Keratinocyte (primary cell): ENCODE data around the gene HLA-E. TPM values are rescaled to one million over a fixed set of nuclear protein-coding genes. Genes with fewer than 3 reads are reported as not detected.

Experiments used
- DNase-seq: peaks from one replicate; pipeline ENCODE4 v3.0.0-alpha.2; 2011; ENCODE audit warnings: low read depth, missing footprints, low spot score
- FAIRE-seq: peaks from 2 replicates; lab custom pipeline; 2011; peaks lifted over from hg19 to GRCh38; lab: Jason Lieb, UNC
- H2AFZ ChIP-seq: 2 replicates; pipeline ENCODE4 v1.6.0; 2012; ENCODE audit warnings: low read length, control low read depth, inconsistent platforms; ENCODE audit not compliant: control insufficient read depth
- H3K27ac ChIP-seq: 2 replicates; pipeline ENCODE4 v1.5.1; 2011; ENCODE audit warnings: low read length; ENCODE audit not compliant: control insufficient read depth, insufficient read depth
- H3K27me3 ChIP-seq: 3 replicates; pipeline ENCODE4 v1.6.0; 2011; ENCODE audit warnings: low read length; ENCODE audit not compliant: control insufficient read depth, insufficient read depth; ENCODE audit errors: extremely low read depth
- H3K36me3 ChIP-seq, 2 experiments: 2 replicates in 1 of 2; 3 replicates in 1 of 2; pipeline ENCODE4 v1.5.1; 2011; ENCODE audit warnings: low read length in 2 of 2, mild to moderate bottlenecking in 1 of 2; ENCODE audit not compliant: control insufficient read depth in 2 of 2, insufficient read depth in 2 of 2; ENCODE audit errors: extremely low read depth in 1 of 2
- H3K4me1 ChIP-seq: 3 replicates; pipeline ENCODE4 v1.5.1; 2011; ENCODE audit warnings: low read length; ENCODE audit not compliant: control insufficient read depth, insufficient read depth; ENCODE audit errors: extremely low read depth
- H3K4me2 ChIP-seq: 3 replicates; pipeline ENCODE4 v1.6.0; 2011; ENCODE audit warnings: low read depth, low read length; ENCODE audit not compliant: control insufficient read depth, insufficient read depth; ENCODE audit errors: extremely low read depth
- H3K4me3 ChIP-seq, 3 experiments: fragments of 200-600 bp in 1 of 3; sonication (generic) in 1 of 3; 2 replicates in 2 of 3; 3 replicates in 1 of 3; pipeline ENCODE4 v1.5.1; 2011 to 2016; ENCODE audit warnings: low read length in 3 of 3, mild to moderate bottlenecking in 3 of 3, control low read depth in 2 of 3, inconsistent platforms in 1 of 3, low read depth in 1 of 3, mixed read lengths in 1 of 3, mixed run types in 1 of 3, moderate library complexity in 1 of 3; ENCODE audit not compliant: control insufficient read depth in 2 of 3, insufficient read depth in 2 of 3; ENCODE audit errors: extremely low read depth in 1 of 3
- H3K79me2 ChIP-seq: 2 replicates; pipeline ENCODE4 v1.6.0; 2012; ENCODE audit warnings: low read length; ENCODE audit not compliant: control insufficient read depth, insufficient read depth
- H3K9ac ChIP-seq: 3 replicates; pipeline ENCODE4 v1.6.0; 2011; ENCODE audit warnings: low read length; ENCODE audit not compliant: control insufficient read depth, insufficient read depth; ENCODE audit errors: extremely low read depth
- H3K9me1 ChIP-seq: 3 replicates; pipeline ENCODE4 v1.6.0; 2011; ENCODE audit warnings: low read length; ENCODE audit not compliant: control insufficient read depth, insufficient read depth; ENCODE audit errors: extremely low read depth
- H3K9me3 ChIP-seq: 2 replicates; pipeline ENCODE4 v1.5.1; 2012; ENCODE audit warnings: low read depth, low read length; ENCODE audit not compliant: control insufficient read depth
- H4K20me1 ChIP-seq: 3 replicates; pipeline ENCODE4 v1.6.0; 2011; ENCODE audit warnings: low read length; ENCODE audit not compliant: control insufficient read depth, insufficient read depth; ENCODE audit errors: extremely low read depth
- EZH2 ChIP-seq: IDR thresholded peaks from one replicate; pipeline ENCODE4 v1.6.1; 2012; ENCODE audit warnings: inconsistent platforms, mild to moderate bottlenecking, low read length, moderate library complexity
- dilution Hi-C: fragments of 300-500 bp; cut with MboI; formaldehyde crosslinking; loops from one replicate; pipeline ENCODE4 v1.7.0; 2020; ENCODE audit warnings: low sequenced_read_pairs; ENCODE audit not compliant: extremely low pct_ligation_motif_present
- polyA plus RNA-seq, 5 experiments: library from polyadenylated mRNA; depleted of rRNA in 3 of 5; stranded (reverse) in 3 of 5; stranded (forward) in 1 of 5; unstranded in 1 of 5; fragments of >200 nt; gene quantifications; 1 replicate in 1 of 5; 2 replicates in 3 of 5; 3 replicates in 1 of 5; pipeline versions ENCODE4 v1.2.1 to v1.2.3, GENCODE V29; 2011 to 2012; ENCODE audit warnings: missing spikeins in 2 of 5, low read depth in 1 of 5, low replicate concordance in 1 of 5
- TF ChIP-seq, protein P1 (sequence below), 3 experiments: IDR thresholded peaks in 1 of 3; conservative IDR thresholded peaks in 1 of 3; optimal IDR thresholded peaks in 1 of 3; 2 replicates in 2 of 3; 3 replicates in 1 of 3; pipeline versions ENCODE3 to v1.5.1; 2011; ENCODE audit warnings: low read length in 3 of 3, mild to moderate bottlenecking in 3 of 3, moderate library complexity in 2 of 3, control low read depth in 1 of 3, inconsistent platforms in 1 of 3; ENCODE audit not compliant: insufficient read depth in 2 of 3; ENCODE audit errors: extremely low read depth in 1 of 3

The HLA-E gene
- polyA plus RNA-seq, 1 donor (not counting 4 experiments of a cell fraction or from before 2014, with no cell fraction given): 108 TPM

DNA sequence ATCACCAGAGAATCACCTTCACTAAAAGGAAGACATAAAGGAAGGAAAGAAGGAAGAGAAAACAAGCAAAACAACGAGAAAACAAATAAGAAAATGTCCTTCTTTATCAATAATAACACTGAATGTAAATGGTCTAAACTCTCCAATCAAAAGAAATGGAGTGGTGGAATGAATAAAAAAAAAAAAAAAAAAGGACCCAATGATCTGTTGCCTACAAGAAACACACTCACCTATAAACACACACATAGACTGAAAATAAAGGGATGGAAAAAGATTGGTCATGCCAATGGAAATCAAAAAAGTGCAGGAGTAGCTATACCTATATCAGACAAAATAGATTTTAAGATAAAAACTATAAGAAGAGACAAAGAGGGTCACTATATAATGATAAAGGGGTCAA is 30.2 kb upstream of the HLA-E start:
- Histone ChIP-seq H3K4me2 (no peak overlapping the region), H3K27ac (no peak overlapping the region), H3K4me3 (no peak overlapping the region), H3K9ac (no peak overlapping the region), H3K27me3 (peaks cover 78% of the 10 kb centered on the region), H3K36me3 (no peaks in the 10 kb centered on the region), H2AFZ (no peak overlapping the region), H4K20me1 (no peaks in the 10 kb centered on the region), H3K79me2 (no peaks in the 10 kb centered on the region), H3K9me3 (no peaks in the 10 kb centered on the region), H3K4me1 (peaks cover 3% of the 10 kb centered on the region), H3K9me1 (no peaks in the 10 kb centered on the region)
- dilution Hi-C loops: no loop called here
- FAIRE-seq (no peak), DNase-seq (no peak)
- TF ChIP-seq EZH2: no peak
- TF ChIP-seq, protein P1, sequence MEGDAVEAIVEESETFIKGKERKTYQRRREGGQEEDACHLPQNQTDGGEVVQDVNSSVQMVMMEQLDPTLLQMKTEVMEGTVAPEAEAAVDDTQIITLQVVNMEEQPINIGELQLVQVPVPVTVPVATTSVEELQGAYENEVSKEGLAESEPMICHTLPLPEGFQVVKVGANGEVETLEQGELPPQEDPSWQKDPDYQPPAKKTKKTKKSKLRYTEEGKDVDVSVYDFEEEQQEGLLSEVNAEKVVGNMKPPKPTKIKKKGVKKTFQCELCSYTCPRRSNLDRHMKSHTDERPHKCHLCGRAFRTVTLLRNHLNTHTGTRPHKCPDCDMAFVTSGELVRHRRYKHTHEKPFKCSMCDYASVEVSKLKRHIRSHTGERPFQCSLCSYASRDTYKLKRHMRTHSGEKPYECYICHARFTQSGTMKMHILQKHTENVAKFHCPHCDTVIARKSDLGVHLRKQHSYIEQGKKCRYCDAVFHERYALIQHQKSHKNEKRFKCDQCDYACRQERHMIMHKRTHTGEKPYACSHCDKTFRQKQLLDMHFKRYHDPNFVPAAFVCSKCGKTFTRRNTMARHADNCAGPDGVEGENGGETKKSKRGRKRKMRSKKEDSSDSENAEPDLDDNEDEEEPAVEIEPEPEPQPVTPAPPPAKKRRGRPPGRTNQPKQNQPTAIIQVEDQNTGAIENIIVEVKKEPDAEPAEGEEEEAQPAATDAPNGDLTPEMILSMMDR (optimal IDR thresholded peaks at IDR 0.05 in 1 of 3, IDR thresholded peaks at IDR 0.05 in 1 of 3, conservative IDR thresholded peaks at IDR 0.05 in 1 of 3; ENCODE audit: extremely low read depth in 1 of 3, insufficient read depth in 2 of 3, low read length in 3 of 3): no peak

DNA sequence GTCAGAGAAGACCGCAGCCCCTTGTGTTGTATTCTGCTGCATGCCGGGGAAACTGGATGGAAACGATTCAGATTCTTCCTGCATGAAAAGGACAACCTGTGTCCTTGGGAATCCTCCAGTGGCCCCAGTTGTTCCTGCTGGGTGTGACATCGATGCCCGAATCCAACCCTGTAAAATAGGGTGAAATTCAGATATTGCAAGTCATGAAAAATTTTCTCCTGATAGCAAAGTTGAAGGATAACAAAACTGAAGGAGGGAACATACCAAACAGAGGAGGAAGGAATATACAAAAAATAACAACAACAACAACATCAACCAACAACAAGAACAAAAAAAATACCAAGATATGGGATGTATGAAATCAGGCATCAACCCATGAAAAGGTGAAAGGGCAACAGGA is 28.3 kb upstream of the HLA-E start:
- TF ChIP-seq, protein P1 (optimal IDR thresholded peaks at IDR 0.05 in 1 of 3, IDR thresholded peaks at IDR 0.05 in 1 of 3, conservative IDR thresholded peaks at IDR 0.05 in 1 of 3; ENCODE audit: extremely low read depth in 1 of 3, insufficient read depth in 2 of 3, low read length in 3 of 3): no peak
- TF ChIP-seq EZH2: no peak
- H3K9me1 ChIP-seq: no peaks in the 10 kb centered on the region
- H3K36me3 ChIP-seq: no peaks in the 10 kb centered on the region
- DNase-seq: no peak
- no peak overlapping the region for H3K9ac ChIP-seq
- FAIRE-seq: no peak
- H3K4me1 ChIP-seq: peaks cover 3% of the 10 kb centered on the region
- H3K27ac ChIP-seq: no peak overlapping the region
- peaks cover 85% of the 10 kb centered on the region for H3K27me3 ChIP-seq
- dilution Hi-C loops: no loop called here
- no peaks in the 10 kb centered on the region for H4K20me1 ChIP-seq
- no peak overlapping the region for H3K4me3 ChIP-seq
- H2AFZ ChIP-seq: no peak overlapping the region
- H3K9me3 ChIP-seq: no peaks in the 10 kb centered on the region
- no peaks in the 10 kb centered on the region for H3K79me2 ChIP-seq
- H3K4me2 ChIP-seq: no peak overlapping the region
